AG10803 (cell line): ENCODE results near the gene ATOSA.

ENCODE experiments used
- DNase-seq: peaks from one replicate; pipeline ENCODE4 v3.0.0; 2010; ENCODE audit warnings: low read depth
- H3K4me3 ChIP-seq: 2 replicates; pipeline ENCODE4 v1.5.1; 2011; ENCODE audit warnings: mild to moderate bottlenecking, low read length, control low read depth
- CTCF ChIP-seq: conservative IDR thresholded peaks from 2 replicates; pipeline ENCODE4 v1.5.1; 2011; ENCODE audit warnings: mild to moderate bottlenecking, low read length, control low read depth, inconsistent platforms

The ATOSA gene

GRCh38 chr15:52709187-52709981 is 30.2 kb upstream of the ATOSA start:
- H3K4me3 ChIP-seq = no peak overlapping the region
- no peak for TF ChIP-seq CTCF
- DNase-seq = no peak

DNA sequence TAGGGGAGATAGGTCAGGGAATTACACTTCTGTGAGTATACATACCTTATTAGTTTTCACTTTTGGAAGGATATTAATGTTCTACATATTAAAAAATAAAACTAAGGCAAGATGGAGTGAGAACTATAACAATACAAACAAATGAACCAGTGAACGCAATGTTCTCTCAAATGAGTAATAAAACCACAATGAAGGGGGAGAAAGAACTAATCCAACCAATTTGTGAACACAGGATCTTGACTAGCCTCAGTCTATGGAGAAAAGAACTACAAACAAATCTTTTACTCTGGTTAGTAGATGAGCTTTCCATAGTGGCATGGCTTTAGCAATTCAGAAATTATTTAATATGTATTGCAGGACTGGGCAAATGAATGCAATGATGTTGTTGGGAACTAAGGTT is 26.9 kb upstream of the ATOSA start:
- TF ChIP-seq CTCF = no peak
- no peak for DNase-seq
- no peak overlapping the region for H3K4me3 ChIP-seq

DNA sequence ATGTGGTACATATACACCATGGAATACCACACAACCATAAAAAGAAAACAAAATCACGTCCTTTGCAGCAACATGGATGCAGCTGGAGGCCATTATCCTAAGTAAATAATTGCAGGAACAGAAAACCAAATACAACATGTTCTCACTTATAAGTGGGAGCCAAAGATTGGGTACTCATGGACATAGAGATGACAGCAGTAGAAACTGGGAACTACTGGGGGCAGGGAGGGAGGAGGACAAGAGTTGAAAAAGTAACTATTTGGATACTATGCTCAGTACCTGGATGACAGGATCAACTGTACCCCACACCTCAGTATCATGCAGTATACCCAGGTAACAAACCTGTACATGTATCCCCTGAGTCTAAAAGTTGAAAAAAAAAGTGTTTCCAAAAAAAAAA is 23.2 kb upstream of the ATOSA start:
- no peak for DNase-seq
- H3K4me3 ChIP-seq = no peak overlapping the region
- TF ChIP-seq CTCF = no peak

- H3K4me3 ChIP-seq = no peak overlapping the region
- TF ChIP-seq CTCF = no peak
- DNase-seq = no peak
Measured at GRCh38 chr15:52699457-52699856, 20.3 kb upstream of the ATOSA start.

DNA sequence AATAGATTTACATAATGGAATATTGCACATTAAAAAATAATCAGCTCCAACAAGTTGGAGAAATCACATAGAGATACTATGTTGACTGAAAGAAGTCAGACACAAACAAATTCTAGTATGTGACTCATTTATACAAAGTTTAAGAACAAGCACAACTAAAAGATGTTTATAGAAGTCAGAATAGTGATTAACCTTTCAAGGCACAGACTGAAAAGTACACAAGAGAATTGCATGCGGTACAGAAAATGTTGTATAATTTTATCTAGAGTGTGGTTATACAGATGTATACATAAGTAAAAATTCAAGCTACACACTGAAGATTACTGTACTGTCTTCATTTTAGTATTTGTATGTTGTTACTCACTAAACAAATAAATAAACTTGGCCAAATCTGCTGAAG is 19.3 kb upstream of the ATOSA start:
- H3K4me3 ChIP-seq = no peak overlapping the region
- TF ChIP-seq CTCF = no peak
- DNase-seq = no peak

GRCh38 chr15:52697051-52697450 is 17.9 kb upstream of the ATOSA start:
- no peak for TF ChIP-seq CTCF
- DNase-seq = no peak
- no peak overlapping the region for H3K4me3 ChIP-seq

- no peak for DNase-seq
- H3K4me3 ChIP-seq = no peak overlapping the region
- TF ChIP-seq CTCF = no peak
Measured at GRCh38 chr15:52695154-52695553, 16.0 kb upstream of the ATOSA start.
